CD4-positive, alpha-beta T cell treated with Interleukin-21 for 1 hour (primary cell): ENCODE results near the gene VWA1.
"Not testable (repeated sequence)": the region's sequence is repeated elsewhere in the genome, so short reads cannot be mapped to it uniquely, and the experiment has no call there.

ENCODE experiments used
- DNase-seq: peaks from one replicate; pipeline ENCODE4 v3.0.0-alpha.2; 2020

VWA1 gene

GRCh38 chr1:1425426-1425752 lies 10.1 kb upstream of the VWA1 start:
- DNase-seq = no peak

- DNase-seq = no peak
These were observed 9.6 kb upstream of the VWA1 start for GRCh38 chr1:1425753-1426495.

GRCh38 chr1:1426496-1427105 lies 8.9 kb upstream of the VWA1 start:
- no peak for DNase-seq

GRCh38 chr1:1427106-1427819 lies 8.2 kb upstream of the VWA1 start:
- DNase-seq = no peak

GRCh38 chr1:1427820-1428148 lies 7.7 kb upstream of the VWA1 start:
- no peak for DNase-seq

GRCh38 chr1:1428174-1428573 lies 7.3 kb upstream of the VWA1 start:
- no peak for DNase-seq

GRCh38 chr1:1428967-1429366 lies 6.5 kb upstream of the VWA1 start:
- not testable (repeated sequence) for DNase-seq

- DNase-seq = no peak
These were observed 5.8 kb upstream of the VWA1 start for GRCh38 chr1:1429671-1430073.

GRCh38 chr1:1430114-1430982 lies 5.1 kb upstream of the VWA1 start:
- no peak for DNase-seq

GRCh38 chr1:1430992-1431844 lies 4.3 kb upstream of the VWA1 start:
- DNase-seq = no peak

- DNase-seq = no peak
These were observed 3.6 kb upstream of the VWA1 start for GRCh38 chr1:1431845-1432273.

GRCh38 chr1:1432274-1432950 lies 3.1 kb upstream of the VWA1 start:
- no peak for DNase-seq

- no peak for DNase-seq
These were observed 2.3 kb upstream of the VWA1 start for GRCh38 chr1:1432951-1433803.

- no peak for DNase-seq
These were observed 1.7 kb upstream of the VWA1 start for GRCh38 chr1:1433804-1434130.

GRCh38 chr1:1434131-1434823 lies 1.2 kb upstream of the VWA1 start:
- DNase-seq = no peak

- DNase-seq = no peak
These were observed 725 bp upstream of the VWA1 start for GRCh38 chr1:1434824-1435105.

GRCh38 chr1:1435911-1436629 lies 580 bp downstream of the VWA1 start:
- DNase-seq = no peak

- no peak for DNase-seq
These were observed 1.1 kb downstream of the VWA1 start for GRCh38 chr1:1436630-1437032.

- no peak for DNase-seq
These were observed 1.8 kb downstream of the VWA1 start for GRCh38 chr1:1437033-1437903.
